KMS-11 (cell line): ENCODE measurements around the gene ATP13A3.

Experiments used
- H2AFZ ChIP-seq: fragments of 200-600 bp; sonication (generic); 2 replicates; pipeline ENCODE4 v1.6.1; 2016; ENCODE audit warnings: antibody characterized with exemption, mixed run types, low read depth
- H3K27ac ChIP-seq: fragments of 200-600 bp; sonication (generic); 2 replicates; pipeline ENCODE4 v1.6.1; 2016; ENCODE audit warnings: mild to moderate bottlenecking, mixed run types
- H3K27me3 ChIP-seq: fragments of 200-600 bp; sonication (generic); 2 replicates; pipeline ENCODE4 v1.6.1; 2017; ENCODE audit warnings: mild to moderate bottlenecking, low read depth, mixed run types, moderate library complexity; ENCODE audit not compliant: insufficient read depth
- H3K36me3 ChIP-seq: fragments of 200-600 bp; sonication (generic); 2 replicates; pipeline ENCODE4 v1.6.1; 2017; ENCODE audit warnings: mild to moderate bottlenecking, mixed run types; ENCODE audit not compliant: insufficient read depth
- H3K4me1 ChIP-seq: fragments of 200-600 bp; sonication (generic); 2 replicates; pipeline ENCODE4 v1.6.1; 2016; ENCODE audit warnings: mild to moderate bottlenecking, low read depth, mixed run types; ENCODE audit not compliant: poor library complexity, severe bottlenecking
- H3K4me2 ChIP-seq: fragments of 200-600 bp; sonication (generic); 2 replicates; pipeline ENCODE4 v1.7.0; 2016; ENCODE audit warnings: mild to moderate bottlenecking, mixed run types
- H3K4me3 ChIP-seq: fragments of 200-600 bp; sonication (generic); IDR thresholded peaks from 2 replicates; pipeline ENCODE4 v1.6.1; 2017; ENCODE audit warnings: low read depth, low read length, mixed read lengths; ENCODE audit not compliant: insufficient read depth
- H3K79me2 ChIP-seq: fragments of 200-600 bp; sonication (generic); 2 replicates; pipeline ENCODE4 v1.6.1; 2016; ENCODE audit warnings: low read depth, mixed run types; ENCODE audit not compliant: insufficient read depth
- H3K9ac ChIP-seq: fragments of 200-600 bp; sonication (generic); 2 replicates; pipeline ENCODE4 v1.6.1; 2016; ENCODE audit warnings: mild to moderate bottlenecking, mixed run types
- H4K20me1 ChIP-seq: fragments of 200-600 bp; sonication (generic); 2 replicates; pipeline ENCODE4 v1.6.1; 2016; ENCODE audit warnings: mild to moderate bottlenecking, mixed run types; ENCODE audit not compliant: insufficient read depth
- CTCF ChIP-seq: fragments of 200-600 bp; sonication (generic); conservative IDR thresholded peaks from 2 replicates; pipeline ENCODE4 v1.6.1; 2017; ENCODE audit warnings: low read depth, mild to moderate bottlenecking, antibody characterized with exemption, low read length, moderate library complexity, mixed read lengths

Gene ATP13A3

DNA sequence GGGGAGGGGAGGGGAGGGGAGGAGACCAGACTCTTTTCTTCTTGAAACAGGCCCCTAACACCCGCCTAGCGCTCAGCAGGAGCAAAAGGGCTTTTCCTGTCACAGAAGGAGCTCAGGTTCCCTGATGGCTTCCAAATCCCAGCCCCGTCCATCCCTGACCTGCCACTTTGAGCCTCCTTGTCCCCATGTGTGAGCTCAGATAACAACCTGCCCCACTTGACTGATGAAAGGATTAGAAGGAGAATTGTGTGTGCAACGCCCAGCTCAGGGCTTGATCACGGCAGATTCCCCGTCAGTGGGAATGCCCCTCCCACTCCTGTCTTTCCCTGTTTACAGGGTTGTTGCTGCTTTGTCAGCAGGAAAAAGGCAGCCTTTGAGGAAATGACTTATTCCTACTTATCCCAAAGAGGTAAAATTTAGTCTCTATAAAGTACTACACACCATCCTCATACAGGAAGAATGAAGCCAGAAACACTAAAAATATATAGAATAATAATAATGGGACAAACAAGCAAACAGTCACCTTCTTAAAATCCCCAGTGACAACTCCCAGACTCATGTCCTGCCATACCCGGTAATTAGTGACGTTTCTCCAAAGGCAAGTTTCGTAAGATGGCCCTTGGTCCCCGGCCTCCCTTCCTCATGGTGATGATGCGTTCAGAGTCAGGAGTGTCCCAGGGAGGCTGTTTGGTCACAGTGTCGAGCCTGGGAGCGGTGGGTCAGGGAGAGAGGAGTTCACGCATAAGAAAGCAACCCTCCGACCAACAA, 111.1 kb downstream of the ATP13A3 start:
- H3K4me3 ChIP-seq, result no peak overlapping the region
- no peaks in the 10 kb centered on the region for H3K4me1 ChIP-seq
- no peaks in the 10 kb centered on the region for H3K36me3 ChIP-seq
- H3K79me2 ChIP-seq, result no peaks in the 10 kb centered on the region
- TF ChIP-seq CTCF, result no peak
- no peaks in the 10 kb centered on the region for H3K27me3 ChIP-seq
- no peak overlapping the region for H2AFZ ChIP-seq
- no peaks in the 10 kb centered on the region for H4K20me1 ChIP-seq
- no peak overlapping the region for H3K27ac ChIP-seq
- no peak overlapping the region for H3K4me2 ChIP-seq
- H3K9ac ChIP-seq, result no peak overlapping the region

GRCh38 chr3:194374935-194375334, 111.9 kb downstream of the ATP13A3 start:
- no peak overlapping the region for H3K4me2 ChIP-seq
- H3K27ac ChIP-seq, result no peak overlapping the region
- H3K79me2 ChIP-seq, result no peaks in the 10 kb centered on the region
- H3K27me3 ChIP-seq, result no peaks in the 10 kb centered on the region
- no peak overlapping the region for H2AFZ ChIP-seq
- H3K9ac ChIP-seq, result no peak overlapping the region
- no peaks in the 10 kb centered on the region for H3K36me3 ChIP-seq
- no peaks in the 10 kb centered on the region for H3K4me1 ChIP-seq
- TF ChIP-seq CTCF, result no peak
- H4K20me1 ChIP-seq, result no peaks in the 10 kb centered on the region
- no peak overlapping the region for H3K4me3 ChIP-seq

GRCh38 chr3:194373899-194374298, 112.9 kb downstream of the ATP13A3 start:
- no peaks in the 10 kb centered on the region for H3K4me1 ChIP-seq
- H2AFZ ChIP-seq, result no peak overlapping the region
- H3K4me3 ChIP-seq, result no peak overlapping the region
- no peaks in the 10 kb centered on the region for H3K27me3 ChIP-seq
- no peak for TF ChIP-seq CTCF
- no peaks in the 10 kb centered on the region for H3K79me2 ChIP-seq
- no peak overlapping the region for H3K4me2 ChIP-seq
- H4K20me1 ChIP-seq, result no peaks in the 10 kb centered on the region
- no peak overlapping the region for H3K9ac ChIP-seq
- H3K36me3 ChIP-seq, result no peaks in the 10 kb centered on the region
- no peak overlapping the region for H3K27ac ChIP-seq

GRCh38 chr3:194373028-194373427, 113.8 kb downstream of the ATP13A3 start:
- Histone ChIP-seq H4K20me1 (no peaks in the 10 kb centered on the region), H3K4me1 (no peaks in the 10 kb centered on the region), H3K4me3 (no peak overlapping the region), H3K9ac (no peak overlapping the region), H3K27ac (no peak overlapping the region), H3K36me3 (no peaks in the 10 kb centered on the region), H3K4me2 (no peak overlapping the region), H3K79me2 (no peaks in the 10 kb centered on the region), H2AFZ (no peak overlapping the region), H3K27me3 (no peaks in the 10 kb centered on the region)
- TF ChIP-seq CTCF, result no peak
